Peyer's patch (tissue), 4 donors: ENCODE results near the gene ATG7.

Experiments
- CTCF ChIP-seq, 6 experiments: fragments of 450-650 bp in 4 of 6; fragments of 200-600 bp in 2 of 6; sonication (generic) in 1 of 6; IDR thresholded peaks; one replicate each; pipeline ENCODE4 v1.5.1; 2017 to 2019; ENCODE audit warnings: antibody characterized with exemption in 6 of 6, mild to moderate bottlenecking in 3 of 6, moderate library complexity in 1 of 6
- POLR2A ChIP-seq, 2 donors: fragments of 450-650 bp; IDR thresholded peaks; one replicate each; pipeline ENCODE4 v1.5.1; 2017; ENCODE audit warnings: antibody characterized with exemption in 2 of 2, mild to moderate bottlenecking in 2 of 2, moderate library complexity in 2 of 2

- TF ChIP-seq CTCF (IDR thresholded peaks at IDR 0.05): no peak
- TF ChIP-seq POLR2A (IDR thresholded peaks at IDR 0.05): no peak
These were observed 273.1 kb downstream of the ATG7 start for GRCh38 chr3:11545186-11545851.
